Kidney glomerular epithelial cell (primary cell): ENCODE results near the gene LAMB4.

ENCODE experiments used
- DNase-seq: peaks from one replicate; lab custom pipeline; 2025; lab: John Stamatoyannopoulos, UW

The LAMB4 gene

DNA sequence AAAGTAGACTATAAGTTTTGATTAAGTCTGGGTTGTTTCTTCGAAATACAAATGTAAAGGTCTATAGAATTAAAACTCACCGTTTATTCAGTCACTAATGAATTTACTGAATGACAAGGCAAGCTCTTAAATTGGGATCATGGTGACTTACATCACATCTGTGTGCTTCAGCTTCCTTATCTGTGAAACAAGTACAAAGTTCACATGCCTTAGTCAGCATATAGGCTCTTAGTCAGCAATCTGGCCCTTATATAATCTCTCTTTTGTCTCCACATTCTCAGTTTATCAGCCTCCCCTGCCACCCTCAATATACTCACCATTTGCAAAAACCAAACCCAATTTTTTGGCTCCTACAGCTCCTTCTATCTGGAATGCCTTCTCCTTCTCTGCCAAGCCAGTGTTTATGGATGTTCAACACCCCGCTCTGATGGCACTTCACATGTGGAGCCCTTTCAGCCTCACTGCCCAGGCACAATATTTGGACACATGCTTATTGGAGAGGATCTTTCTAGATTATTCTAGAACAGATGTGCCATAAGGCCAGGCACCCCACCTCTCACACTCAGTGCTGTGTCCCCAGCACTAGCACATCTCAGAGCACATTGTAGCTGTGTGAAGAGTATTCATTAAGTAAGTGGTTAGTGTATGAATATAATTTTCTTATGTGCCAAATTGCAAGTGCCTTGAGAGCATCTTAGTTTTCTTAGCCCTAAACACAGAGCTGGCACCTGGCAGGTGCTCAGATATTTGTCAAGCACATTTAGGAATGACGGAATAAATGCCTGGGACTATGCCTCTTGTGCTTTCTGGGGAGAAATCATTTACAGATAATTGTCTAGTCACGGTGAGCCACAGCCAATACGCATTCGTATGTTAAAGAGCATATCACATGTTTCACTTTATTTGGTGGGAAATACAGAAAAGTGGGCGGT, 117.4 kb downstream of the LAMB4 start:
- DNase-seq = no peak

DNA sequence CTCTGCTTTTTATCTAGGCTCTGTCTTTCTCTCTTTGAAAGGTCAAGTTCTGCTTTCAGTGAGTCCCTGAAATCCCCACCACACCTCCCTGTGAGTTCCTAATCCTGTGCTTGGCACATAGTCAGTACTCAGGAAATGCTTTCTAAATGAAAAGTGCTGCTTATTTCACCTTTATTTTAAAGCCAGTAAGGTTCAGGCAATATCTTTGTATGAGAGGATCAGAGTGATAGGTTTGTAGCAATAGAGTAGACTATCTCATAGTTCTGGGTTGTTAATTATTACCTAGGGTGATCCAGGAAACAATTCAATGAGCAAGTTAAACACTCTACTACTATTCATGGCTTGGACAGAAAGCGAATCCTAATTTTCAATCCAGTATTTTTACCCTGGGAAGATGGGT, 119.8 kb downstream of the LAMB4 start:
- peak; percentile 84 for DNase-seq

DNA sequence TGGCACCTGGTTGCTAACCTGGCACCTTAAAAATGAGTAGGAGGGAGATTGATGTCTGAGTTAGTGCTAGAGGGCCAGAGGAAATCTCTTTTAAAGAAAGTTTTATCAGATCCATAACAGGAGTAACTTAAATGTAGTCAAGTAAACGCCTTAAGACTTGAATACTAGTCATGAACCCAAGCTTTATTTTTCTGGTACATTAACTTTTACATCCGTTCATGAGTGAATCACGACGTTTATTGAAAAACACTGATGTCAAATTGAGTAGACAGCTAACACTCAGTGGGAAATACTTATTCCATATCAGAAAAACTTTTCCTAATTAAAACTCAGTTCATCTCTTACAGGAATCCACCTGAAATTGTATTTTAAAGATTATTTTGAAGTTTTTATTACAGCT, 120.3 kb downstream of the LAMB4 start:
- DNase-seq = peak; percentile 42

DNA sequence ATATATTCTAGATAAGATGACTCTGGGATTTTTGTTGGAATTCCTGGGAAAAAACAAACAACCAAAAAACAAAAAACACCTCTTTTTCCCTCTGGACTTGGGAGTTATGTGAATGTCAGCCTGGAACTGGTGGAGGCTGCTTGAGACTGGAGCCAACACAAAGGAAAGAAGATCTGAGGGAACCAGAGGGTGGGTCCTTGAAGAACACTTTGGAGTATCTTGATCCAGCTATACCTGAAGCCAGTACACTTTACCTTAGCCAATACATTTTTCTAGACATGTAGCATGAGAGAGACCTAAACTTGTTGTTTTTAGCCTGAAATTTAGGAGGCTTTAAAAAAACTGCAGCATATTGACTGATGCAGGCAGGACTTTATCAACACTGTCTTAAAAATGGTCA, 121.3 kb downstream of the LAMB4 start:
- no peak for DNase-seq

DNA sequence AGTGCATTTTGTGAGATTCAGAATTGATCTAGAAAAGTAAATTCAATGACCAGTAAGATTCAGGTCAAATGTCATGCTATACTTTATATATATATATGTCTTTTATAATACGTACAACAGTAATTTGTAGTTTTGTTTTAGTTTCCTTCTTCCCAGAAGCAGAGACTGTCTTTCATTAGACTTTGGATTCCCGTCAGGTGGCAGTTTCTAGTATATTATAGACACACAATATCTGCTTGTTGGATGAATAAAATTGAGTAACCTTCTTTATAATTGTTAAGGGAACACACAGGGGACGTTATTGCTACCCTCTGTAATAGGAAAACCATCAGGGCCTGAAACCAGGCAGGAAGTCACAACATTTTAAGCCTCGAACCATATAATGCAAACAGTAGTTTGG, 121.9 kb downstream of the LAMB4 start:
- no peak for DNase-seq

DNA sequence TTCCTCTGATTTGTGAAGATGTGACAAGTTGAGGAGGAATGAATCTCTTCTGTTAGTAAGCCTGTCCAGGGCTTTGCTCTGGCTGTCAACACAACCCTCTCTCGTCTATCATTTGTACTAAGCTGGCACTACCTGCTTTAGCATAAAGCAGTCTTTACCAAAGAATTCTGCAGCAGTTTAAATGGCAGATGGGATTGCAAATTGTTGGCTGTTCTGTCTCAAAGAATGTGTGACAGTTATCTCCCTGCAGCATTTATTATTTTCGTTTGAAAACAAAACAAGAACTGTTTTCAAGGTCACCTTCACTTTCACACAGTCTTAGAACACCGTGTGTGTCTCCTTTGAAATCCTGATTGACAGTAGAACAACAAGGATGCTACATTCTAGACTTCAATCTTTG, 122.4 kb downstream of the LAMB4 start:
- DNase-seq = no peak

DNA sequence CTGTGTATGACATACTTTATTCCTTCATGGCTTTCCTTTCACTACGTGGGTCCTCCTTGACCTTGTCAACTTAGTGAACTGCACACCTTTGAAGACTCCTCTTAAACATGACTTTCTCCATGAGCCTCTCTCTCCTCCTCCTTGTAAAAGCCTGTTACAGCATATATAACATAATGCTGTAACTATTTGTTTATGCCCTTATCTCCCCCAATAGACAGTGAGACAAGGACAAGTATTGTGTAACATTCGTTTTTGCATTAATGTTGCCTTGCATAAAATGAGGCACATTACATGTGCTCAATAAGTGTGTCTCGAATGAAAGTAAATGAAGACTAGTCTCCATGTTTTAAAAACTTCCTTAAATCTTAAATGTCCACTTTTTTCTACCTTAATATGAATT, 122.9 kb downstream of the LAMB4 start:
- DNase-seq = no peak

DNA sequence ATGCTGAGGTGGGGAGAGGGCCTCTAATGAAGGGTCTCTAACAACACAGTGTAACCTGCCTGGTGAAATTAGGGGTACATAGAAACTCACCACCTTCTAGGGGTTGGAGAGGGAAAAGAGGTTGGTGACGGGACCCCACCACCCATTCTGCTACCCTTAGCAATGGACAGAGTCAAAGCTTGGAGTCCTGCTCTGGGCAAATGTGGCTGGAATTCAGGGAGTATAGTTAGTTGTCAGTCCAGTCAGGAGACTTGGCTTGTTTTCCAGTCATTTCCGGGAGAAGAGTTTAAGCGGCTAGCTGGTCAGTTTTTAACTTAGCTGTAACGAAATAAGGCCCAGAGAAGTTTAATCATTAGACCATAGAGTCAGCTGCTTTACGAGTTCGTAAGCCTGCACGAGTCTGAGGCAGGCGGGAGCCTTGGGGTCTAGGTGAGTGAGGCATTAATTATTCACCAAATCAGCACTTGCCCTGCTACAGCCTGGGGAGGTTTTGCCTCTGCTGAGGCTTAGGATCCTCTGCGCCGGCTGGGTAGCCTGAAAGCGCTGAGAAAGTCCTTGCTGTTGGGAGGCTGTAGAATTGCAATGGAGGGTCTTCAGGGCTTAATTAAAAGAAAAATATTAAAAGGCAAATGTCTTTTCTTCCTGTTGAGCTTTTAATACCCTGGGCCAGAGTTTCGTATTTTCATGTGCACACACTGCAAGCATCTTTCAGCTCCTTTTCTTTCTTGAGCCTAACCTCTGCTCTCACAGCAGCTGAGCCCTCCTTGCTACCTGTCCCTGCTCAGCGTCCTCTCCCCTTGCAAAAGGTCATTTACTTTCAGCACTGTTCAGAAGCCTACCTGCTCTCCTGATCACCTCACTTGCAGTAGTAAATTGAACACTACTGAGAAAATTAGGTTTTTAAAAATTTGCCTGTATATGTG, 125.7 kb downstream of the LAMB4 start:
- DNase-seq = peak; percentile 99

DNA sequence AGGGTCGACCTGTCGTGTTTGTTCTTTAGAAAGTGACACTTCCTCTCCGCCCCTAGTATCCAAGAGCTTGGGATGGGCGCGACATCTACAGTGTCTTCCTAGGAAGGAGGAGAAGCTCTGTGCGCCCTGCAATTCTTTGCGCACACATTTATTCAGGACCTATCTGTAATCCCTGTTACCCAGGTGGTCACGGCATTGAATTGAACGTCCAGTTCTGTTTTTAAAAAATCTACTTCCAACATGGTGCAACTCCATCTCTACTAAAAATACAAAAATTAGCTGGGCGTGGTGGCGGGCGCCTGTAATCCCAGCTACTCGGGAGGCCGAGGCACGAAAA, 126.6 kb downstream of the LAMB4 start:
- no peak for DNase-seq

DNA sequence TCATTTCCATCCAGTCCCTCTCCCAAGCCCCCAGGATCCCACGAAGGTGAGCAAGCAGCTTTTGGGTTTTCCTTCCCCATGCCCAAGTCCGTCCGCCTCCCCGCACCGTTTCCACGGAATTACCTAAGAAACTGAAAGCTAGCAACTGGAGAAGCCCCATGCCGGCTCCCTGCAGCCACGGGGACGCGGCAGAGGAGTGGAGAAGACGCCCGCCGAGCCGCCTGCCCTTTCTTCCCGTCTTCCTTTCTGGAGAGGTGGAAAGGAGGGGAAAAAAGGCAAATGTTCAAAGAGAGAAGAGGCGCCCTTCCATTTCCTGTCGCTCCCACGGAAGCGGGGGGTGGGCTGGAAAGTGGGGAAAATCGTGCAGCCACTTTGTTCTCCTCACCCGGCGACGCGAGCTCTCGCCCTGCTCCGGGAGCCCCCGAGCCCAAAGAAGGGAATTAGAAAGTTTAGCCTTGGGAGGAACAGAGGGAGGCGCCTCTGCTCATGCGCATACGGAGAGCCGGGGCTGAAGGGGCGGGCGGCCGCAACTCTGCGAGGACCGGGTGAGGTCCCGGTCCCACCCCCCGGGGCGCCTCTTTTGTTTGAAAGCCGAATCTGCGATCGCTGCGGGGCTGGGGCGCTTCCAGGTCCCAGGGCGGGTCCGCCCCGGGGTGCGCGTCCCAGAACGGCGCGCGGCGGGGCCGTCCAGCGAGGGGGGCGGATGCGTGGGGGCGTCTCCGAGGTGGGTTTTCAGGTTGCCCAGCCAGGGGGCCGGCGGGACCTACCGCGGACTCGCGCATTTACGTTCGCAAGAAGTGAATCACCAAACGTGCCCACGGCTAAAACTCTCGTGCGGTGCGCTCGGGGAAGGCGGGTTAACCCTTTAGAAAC, 127.2 kb downstream of the LAMB4 start, which contains the start of gene LAMB1:
Gene LAMB1, minus strand, starts transcription at position 436 of the 873 bp plus-strand sequence. Its CDS starts 276 bp downstream, at position 160.
- peak; percentile 75 for DNase-seq

DNA sequence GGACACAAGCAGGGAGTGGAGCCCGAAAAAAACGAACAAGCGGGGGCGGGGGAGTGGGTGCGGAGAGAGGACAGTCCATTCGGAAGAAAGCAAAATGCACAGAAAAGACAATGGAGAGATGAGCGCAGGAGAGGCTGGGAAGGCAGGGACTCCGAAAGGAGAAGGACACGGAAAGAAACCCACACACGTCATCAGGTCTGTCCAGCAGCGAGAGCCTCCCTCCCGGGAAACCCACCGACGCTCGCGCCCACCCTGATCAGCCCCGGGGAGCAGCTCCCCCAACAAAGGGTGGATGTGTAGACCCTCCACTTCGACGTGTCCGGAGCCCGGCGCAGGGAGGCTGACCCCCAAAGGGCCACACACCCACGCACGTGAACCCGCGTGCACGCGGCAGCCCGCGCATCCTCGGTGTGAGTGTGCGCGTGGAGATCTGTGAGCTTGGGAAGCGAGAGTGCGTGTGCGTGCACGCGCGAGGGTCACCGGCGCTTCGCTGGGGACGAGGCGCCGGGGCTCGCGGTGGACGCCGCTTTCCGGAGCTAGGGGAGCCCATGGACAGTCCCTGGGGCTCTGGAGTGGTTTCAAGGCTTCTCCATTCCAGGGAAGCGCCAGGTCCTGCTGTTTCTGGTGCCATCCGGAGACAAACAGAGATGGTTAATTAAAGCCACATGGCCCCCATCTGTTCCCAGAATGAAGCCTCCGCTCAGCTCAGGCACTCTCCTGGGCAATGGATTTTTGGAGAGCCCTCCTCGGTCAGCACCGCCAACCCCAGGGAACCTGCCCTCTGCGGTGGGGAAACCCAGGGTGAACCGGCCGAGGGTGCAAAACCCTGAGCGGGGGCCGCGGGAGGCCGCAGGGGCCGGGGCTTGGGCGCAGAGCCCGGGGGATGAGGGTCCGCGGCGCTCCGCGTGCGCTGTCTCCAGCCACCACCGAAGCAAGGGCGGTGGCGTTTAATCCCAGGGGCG, 128.1 kb downstream of the LAMB4 start:
- DNase-seq = no peak

DNA sequence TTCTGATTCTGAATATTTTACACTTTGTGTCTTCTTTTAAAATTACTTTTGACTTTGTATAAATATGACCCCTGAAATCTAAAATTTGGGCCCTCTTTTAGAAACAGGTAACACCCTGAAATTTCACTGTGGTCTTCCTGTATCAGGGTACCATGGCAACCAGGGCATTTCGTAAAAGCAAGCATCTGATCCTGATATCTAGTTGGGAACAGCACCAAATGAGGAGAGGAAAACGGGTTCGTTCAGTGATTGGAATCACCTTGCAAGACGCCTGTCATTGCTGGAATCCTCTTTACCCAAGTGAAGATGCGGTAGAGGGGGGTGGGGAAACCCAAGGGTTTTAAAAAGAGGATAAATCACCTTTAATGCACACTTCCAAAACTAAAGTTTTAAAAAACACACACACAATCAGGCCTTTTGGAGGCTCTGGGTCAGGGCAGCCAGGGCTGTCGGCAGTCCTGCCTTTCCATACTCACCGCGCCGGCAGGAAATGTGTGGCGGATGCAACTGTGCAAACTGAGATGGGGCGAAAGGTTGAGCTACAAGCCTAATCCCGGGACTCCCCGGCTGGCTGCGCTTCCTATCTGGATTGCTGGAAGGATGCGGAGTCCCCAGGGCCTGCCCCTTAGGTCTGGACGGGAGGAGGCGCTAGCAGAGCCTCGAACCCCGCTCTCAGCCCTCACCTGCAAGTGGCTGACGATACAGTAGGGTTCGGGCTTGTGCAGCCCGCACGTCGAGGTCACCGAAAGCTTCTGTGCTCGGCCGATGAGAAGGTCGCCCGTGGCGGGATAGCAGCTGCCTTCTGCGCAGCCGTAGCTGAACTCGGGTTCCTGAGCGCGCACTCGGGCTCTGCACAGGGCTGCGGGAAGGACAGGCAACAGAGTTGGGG, 129.0 kb downstream of the LAMB4 start:
- peak; percentile 24 for DNase-seq

DNA sequence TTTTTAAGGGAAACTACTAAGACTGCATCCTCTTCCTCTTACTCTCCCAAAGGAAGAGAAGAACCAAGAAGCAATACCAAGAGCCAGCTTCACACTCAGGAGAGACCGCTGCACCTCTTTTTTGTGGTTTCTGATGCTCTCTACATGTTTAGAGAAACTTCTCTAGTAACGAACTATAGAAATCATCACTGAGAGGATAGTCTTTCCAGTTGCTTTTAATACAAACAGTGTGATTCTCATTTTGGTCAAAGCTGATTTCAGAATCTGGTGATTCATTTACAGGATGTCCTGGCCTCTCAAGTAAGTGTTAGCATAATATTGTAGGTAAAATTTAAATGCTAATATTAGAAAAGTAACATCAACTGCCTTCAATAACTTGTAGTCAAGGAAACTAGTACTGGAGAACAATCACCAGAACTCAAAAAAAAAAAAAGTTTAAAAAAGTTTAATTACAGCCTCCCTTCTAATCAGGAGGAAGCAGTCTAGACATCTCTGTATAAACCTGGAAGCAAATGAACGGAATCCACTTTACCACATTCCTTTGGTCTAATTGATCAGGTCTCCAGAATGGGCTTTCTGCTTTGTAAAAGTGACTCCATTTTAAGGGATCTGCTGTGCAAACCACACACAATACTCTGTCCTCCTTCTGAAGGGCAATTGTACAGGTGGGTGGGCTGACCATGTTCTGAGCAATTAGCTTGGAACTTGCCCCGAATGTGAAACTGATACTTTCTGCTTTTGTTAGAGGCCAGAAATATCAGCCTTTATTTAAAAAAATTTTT, 130.2 kb downstream of the LAMB4 start:
- peak; percentile 74 for DNase-seq

DNA sequence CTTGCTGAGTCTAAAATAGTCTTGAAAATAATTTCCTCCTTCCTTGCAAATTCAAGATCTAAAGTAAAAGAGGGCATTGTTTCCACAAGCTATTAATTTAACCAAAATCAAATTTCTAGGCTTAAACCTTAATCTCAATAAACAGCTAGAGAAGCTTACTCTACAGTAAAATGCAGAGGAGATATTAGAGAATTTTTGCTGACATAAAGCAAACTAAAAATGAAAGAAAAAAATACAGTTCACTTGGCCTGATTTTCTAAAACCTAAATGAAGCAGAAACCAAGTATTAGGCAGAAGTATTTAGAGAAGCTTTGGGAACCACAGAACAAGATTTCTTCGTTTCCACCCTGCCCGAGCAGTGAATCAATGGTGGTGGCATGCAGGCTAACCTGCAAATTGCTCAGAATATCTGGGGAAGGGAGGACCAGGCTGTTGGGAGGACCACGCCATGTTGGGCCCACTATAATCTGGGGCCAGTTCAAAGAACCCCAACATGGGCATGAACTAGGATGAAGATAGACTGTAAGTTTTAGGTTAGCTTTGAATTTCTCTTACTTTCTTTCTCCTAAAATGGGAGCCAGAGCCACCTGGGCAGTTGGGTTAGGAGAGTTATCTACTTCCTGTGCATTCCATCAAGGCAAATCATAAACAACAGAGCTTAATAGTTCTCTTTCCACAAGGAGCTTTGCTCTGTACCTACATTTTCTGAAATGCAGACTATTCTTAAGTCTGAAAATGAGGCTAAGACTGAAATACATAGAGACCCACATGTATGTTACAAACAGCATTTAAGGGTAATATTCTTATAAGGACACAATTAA, 131.3 kb downstream of the LAMB4 start:
- DNase-seq = peak; percentile 23

DNA sequence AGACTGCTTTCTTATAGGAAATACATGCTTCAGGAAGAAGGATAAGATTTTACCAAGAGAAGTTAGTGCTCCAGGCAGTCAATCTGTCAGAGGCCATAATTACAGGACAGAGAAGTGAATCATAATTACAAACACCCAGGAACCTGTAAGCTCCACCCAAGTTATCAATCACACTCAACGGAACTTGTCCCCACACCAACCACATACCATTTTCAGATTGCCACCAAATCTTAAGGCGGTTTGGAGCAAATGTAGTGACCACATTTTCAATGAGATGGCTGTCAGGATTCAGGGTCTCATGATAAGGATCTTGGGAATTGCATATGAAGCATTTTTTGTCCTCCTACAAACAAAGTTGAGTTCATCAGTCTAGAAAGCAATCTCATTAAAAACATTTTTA, 132.0 kb downstream of the LAMB4 start:
- DNase-seq = peak; percentile 44

DNA sequence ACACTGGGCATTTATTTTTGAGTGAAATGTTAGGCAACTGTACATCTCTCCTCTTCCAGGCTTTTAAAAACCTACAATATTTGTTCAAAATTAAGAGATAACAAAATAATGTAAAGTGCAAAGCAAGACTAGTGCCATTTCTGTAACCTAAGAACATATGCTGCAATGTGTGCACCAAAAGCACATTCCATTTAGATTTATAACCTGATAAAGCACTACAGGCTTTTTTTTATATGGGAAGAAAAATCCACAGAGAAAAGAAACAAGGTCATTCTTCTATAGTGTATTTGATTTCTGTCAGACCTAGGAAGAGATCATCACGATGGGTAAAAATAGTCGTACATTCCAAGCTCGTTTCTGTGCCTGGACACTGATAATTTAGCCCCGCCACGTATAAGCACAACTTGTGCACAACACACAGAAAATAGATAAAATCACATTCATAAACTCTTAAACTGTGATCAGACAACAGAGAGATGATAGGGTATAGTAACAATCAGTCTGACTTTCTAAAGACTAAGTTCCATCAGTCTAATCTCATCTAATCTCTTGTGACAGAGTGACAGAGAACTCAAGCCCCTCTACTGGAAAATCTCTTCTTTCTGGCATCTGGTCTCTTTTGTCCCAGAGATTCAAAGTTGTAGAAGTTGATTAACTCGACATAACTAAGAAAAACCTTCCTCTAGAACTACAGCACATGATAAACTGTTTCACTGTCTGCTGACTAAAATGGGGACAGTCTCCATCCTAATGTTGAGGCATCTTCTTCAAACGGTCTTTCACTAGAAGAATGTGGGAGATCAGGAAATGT, 133.9 kb downstream of the LAMB4 start:
- DNase-seq = no peak
